Activated CD4-positive, alpha-beta T cell treated with anti-CD3 and anti-CD28 coated beads, Interleukin-10, Interleukin-2, amounts not matched to agents 100 ng/mL and 50 ng/mL, durations not matched to agents 16 hours and 8 hours (primary cell): ENCODE results near the gene ELAVL1.

Source experiments
- DNase-seq: peaks from one replicate; pipeline ENCODE4 v3.0.0-alpha.2; 2020

Gene ELAVL1

GRCh38 chr19:7908742-7909461, 96.5 kb downstream of the ELAVL1 start:
- no peak for DNase-seq
